ENCODE data around the gene CACNB2.

The CACNB2 gene

DNA sequence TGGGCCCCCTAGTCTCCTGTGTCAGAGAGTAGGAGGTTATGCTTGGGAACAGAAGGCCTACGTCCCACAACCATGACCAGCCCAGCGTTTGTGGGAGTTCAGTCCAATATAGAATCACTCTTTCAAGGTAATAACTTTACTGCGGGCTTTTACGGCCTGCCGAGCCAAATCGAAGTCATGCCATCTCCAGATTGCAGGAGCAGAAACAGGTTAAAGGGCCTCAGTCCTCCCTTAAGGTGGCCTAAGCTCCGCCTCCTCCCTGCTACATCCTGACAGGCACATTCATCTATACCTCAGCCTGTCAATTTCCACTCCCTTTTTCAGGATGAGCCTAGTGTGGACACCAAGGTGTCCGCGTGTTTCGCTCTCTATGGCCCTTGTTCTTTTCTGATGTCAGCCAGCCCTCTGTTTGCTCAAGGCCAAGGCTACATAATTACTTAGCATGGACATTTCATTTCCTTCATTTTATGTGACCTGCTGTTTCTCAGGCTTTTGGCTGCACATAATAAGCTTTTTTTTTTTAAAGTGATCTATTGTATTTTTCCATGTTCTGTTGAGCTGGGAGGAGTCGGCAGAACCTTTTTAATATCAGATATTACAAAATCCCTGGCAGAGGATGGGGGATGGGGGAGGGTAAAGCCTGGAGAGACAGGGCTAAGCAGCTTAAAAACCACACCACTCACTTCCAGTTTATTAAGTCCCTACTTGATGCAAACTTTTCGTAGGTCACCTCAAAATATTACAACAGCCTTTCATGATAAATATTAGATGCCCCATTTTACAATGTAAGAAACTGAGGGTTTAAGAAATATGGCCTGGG, 84.6 kb downstream of the CACNB2 start:
- no peak for DNase-seq (ENCODE audit: low read depth in 3 of 3, low spot score in 1 of 3)

DNA sequence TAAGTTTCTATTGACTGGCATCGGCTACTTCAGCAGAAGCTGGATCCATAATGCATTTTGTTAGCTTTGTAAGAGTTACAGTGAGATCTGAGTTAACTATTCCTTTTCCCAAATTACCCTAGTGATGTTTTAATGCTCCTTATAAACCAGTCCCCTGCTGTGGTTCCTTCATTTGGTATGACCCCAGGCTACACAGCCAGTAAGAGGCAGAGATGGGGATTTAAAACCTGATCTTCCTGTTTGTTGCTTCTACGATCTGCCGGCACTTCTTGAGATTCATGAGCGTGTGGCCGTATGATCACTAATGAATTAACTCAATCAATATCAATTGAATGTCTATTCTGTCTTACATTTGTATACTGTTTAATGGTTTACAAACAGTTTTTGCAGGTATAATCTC, 86.1 kb downstream of the CACNB2 start:
- no peak for DNase-seq (ENCODE audit: low read depth in 3 of 3, low spot score in 1 of 3)

DNA sequence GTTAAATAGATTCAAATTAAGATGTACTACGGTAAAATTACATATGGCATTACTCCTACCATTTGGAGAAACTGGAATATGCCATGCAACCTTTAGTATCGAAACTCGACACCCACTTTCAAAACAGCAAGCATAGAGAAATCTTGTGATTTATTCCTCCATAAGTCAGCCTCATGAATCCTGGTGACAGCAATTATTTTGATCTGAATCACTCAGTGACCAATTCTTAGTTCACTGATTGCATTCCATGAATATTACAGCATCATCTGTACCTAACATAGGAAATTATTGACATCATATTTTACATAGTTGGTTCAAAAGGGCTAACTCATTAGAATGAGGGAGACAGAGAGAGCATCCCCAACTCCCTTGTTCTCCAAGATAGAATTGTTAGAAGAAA, 89.6 kb downstream of the CACNB2 start:
- DNase-seq (ENCODE audit: low read depth in 3 of 3, low spot score in 1 of 3) = no peak

DNA sequence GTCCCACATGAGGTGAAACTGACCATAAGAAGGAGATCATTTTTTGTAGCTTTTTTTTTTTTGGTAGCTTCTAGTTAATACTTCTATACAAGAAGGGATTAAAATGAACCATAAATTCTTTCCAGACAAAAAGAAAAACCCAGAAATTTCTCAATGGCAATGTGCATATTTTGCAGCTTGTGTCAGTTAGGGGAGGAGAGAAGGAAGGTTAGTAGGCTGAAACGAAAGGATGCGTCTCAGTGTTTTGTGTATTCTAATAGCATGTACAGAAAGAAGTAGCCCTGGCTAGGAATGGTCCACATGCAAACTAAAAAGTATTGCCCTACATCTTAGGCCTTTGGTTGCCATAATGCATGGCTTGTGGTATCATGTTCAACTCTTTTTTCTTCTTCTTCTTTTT, 90.6 kb downstream of the CACNB2 start:
- no peak for DNase-seq (ENCODE audit: low read depth in 3 of 3, low spot score in 1 of 3)

DNA sequence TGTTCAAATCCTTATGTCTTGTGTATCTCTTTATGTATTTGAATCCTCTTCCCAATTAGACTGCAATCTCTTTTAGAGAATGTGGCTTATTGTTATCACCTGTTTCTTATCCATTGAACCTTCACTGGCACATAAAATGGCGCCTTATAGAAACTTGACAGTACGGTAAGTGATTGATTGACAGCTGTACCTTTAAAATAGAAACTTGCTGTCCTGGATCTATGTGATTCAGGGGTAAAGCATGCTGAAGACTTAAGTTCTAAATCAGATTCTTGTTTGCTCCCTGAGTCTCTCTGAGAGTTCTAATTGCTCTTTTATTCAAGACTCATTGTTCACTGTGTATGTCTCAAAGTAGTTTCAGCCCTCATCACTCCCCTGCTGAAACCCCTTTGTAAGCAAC, 91.3 kb downstream of the CACNB2 start:
- DNase-seq (ENCODE audit: low read depth in 3 of 3, low spot score in 1 of 3) = no peak

DNA sequence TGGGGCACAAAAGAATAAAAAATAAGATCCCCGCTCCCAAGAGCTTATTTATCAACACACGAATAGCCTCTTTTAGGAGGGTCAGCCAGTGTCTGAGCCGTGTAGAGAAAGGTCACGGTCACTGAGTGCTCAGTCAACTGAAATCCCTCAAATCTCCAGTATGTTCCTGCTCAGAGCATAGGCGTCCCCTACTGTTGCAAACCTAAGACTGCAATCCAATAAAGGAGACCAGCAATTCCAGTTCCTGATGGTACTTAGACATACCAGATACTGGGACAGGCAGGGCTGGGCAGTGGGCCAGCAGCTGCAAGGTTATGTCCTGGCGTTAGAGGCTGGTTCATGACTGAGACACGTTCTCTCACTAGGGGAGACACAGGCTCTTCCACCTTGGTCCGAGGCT, 93.6 kb downstream of the CACNB2 start:
- no peak for DNase-seq (ENCODE audit: low read depth in 3 of 3, low spot score in 1 of 3)

DNA sequence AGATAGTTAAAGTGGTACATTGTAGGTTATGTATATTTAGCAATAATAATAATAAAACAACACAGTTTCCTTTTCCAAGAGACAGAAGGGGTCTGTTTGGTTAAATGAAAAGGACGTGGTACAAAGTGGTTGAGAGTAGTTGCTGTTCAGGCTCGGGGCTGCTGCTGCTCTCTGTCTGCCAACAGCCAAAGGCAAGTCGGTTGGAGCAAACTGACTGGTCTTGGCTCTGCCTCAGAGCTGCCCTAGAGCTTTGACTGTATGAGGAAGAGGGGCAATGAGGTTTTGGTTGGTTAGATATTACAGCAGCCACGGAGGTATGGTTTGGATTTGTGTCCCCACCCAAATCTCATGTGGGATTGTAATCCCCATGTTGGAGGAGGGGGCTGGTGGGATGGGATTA, 95.3 kb downstream of the CACNB2 start:
- DNase-seq (ENCODE audit: low read depth in 3 of 3, low spot score in 1 of 3) = no peak

DNA sequence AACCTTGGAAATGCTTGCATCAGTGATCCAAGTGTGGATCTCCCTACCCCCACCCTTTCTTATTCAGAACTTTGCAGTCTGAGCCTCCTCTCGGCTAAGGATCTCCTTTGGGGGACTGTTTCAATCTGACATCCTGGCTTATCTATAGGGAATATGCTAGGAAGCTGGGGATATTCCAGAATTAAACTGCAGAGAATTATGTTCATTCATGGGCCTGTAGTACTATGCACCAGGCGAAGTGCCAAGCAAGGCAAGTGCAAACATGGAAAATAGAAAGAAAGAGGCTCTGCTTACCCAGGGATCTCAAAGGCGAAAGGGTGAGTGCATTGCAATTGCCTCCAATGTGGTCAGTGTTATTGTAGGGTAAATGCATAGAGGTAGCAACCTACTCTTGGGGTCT, 96.5 kb downstream of the CACNB2 start:
- DNase-seq (ENCODE audit: low read depth in 3 of 3, low spot score in 1 of 3) = no peak

DNA sequence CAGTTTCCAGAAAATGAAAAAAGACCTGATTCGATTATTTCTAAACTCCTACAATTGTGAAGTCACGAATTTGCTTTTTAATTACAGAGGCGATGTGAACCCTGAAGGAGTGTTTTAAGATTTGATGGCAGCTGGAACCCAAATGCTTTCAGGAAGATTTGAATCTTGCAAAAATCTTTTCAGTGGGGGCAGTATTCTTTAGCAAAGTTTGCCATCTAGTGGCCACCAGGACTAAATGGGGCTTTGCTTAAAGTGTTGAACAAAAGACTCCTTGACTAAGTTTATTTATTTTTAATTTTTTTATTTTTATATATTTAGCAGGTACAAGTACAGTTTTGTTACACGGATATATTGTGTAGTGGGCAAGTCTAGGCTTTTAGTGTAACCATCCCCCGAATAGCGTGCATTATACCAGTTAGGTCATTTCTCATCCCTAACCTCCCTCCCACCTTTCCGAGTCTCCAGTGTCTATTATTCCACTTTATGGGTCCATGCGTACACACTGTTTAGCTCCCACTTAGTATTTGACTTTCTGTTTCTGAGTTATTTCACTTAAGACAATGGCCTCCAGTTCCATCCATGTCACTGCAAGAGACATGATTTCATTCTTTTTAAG, 98.8 kb downstream of the CACNB2 start:
- DNase-seq (ENCODE audit: low read depth in 3 of 3, low spot score in 1 of 3) = no peak

DNA sequence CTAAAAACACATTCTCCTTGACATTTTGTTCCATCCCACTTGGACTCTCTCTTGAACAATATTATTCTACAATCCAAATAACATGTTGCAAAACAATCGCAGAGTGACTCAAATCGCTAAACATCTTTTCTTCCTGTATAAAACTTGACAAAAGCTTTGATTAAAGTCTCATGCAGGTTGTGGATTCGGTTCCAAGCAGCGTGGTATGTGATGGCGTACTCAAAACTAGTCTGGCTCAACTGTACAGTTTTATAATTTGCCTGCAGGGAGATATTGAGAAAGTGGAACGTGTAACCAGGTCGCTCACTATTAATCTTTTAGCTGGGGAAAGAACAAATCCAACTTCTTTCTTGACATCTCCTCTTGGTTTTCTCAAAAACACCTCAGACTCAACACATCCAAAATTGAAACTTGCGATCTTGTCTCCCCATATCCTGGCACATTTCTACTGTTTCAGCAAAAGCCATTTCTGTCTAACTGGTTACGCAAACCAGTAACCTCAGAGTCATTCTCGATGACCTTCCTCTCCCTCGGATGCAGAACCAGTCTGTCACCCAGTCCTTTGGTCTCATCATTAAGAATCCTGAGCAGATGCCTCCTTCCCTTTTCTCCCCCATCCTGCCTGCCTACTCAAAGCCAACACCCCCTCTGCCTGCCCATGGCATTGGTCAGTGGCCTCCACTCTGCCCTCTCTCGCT, 100.1 kb downstream of the CACNB2 start:
- no peak for DNase-seq (ENCODE audit: low read depth in 3 of 3, low spot score in 1 of 3)

DNA sequence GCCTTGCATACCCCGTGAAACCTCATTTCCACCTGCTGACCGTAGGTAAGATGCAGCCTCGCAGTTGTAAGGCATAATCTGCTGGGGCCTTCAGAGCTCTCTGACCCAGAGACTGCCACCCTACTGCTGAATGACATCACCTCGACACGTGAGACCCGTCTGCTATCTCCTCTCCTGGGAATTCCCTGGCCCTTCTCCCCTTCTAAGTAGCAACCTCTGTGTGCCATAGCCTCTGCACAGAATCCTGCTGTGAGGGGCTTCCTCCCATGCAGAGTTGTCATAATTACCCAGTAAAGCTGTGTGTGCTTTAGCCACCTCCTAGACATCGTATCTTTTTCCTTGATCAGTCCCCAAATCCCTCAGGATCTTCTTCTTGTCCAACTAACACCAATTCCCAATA, 106.7 kb downstream of the CACNB2 start:
- DNase-seq (ENCODE audit: low read depth in 3 of 3, low spot score in 1 of 3) = no peak

DNA sequence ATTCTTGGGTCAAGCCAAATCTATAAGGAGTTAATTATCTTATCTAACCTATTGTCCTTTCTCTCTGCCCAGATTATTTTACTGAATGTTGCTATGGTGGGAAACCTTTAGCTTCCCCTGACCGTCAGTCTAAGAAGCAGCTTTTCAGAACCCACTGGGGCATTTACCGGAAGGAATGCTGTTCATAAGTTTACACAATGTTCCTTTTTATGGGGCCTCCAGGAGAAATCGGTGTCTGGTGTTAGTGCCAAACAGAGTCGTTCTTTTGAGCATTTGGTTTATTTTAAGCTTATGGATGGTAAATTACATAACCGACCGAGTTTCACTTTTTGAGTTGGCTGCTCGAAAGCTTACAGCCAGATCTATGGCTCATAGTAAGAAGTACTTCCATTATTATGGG, 111.9 kb downstream of the CACNB2 start:
- no peak for DNase-seq (ENCODE audit: low read depth in 3 of 3, low spot score in 1 of 3)

DNA sequence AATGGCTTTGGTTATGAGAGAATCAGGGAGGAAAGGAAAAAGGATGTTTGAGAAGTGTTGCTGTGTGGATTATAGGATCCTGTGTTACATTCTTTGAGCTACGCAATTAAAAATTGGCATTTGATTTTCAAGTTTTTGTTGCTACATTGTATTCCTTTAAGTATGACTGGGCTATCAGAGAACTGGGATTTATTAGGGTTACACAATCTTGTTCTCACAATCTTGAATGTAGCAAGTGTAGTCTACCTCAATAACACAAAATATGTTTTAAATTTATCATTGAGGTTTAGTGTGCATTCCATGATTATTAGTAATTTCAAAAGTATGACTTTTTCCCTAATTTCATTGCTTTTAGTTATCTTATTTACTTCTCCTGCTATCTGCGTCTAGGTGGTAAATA, 113.9 kb downstream of the CACNB2 start:
- DNase-seq (ENCODE audit: low read depth in 3 of 3, low spot score in 1 of 3) = no peak

DNA sequence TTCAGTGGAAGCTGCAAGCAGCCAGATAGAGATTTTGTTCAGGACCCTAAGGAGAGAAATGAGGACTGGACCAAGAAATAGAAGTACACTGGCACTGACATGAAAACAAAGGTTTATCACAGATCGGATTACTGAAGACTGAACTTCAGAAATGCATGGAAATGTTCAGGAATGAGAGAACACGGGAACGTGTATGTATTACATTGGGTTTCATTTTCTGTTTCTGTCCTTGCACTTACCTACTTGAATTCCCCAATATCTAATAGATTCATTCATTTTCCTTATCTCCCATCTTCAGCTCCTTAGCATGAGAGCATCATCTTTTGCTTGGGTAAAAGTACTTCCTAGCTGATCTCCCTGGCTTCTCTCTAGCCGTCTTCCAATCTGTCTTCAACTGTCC, 114.5 kb downstream of the CACNB2 start:
- DNase-seq (ENCODE audit: low read depth in 3 of 3, low spot score in 1 of 3) = no peak

DNA sequence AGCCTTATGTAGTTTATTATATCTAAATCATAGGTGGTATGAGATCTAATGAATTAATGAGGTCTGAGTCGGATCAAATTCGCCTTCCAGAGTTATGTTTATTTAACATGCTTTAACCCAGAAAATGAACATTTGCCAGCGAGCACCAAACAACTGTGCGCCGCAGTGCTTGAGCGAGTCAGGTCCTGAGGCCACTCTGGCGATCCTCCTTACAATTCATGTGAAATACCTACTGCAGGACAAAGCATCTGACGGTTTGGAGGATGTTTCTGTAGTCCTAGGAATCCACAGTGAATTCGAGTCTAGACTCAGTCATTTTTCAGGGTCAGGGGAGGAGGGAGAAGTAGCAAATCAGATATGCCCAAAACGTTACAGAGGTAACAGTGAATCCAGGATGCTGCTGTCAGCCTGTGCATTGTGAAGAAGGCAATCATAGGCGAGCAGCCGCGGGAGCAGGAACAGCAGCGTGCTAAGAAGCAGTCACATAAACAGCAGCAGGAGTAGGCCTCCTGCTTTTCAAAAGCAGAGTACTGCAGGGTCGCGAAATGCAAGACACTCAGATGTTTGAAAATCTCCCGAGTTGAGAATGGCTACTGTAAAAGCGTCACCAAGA, 120.2 kb downstream of the CACNB2 start:
- DNase-seq (ENCODE audit: low read depth in 3 of 3, low spot score in 1 of 3) = no peak

DNA sequence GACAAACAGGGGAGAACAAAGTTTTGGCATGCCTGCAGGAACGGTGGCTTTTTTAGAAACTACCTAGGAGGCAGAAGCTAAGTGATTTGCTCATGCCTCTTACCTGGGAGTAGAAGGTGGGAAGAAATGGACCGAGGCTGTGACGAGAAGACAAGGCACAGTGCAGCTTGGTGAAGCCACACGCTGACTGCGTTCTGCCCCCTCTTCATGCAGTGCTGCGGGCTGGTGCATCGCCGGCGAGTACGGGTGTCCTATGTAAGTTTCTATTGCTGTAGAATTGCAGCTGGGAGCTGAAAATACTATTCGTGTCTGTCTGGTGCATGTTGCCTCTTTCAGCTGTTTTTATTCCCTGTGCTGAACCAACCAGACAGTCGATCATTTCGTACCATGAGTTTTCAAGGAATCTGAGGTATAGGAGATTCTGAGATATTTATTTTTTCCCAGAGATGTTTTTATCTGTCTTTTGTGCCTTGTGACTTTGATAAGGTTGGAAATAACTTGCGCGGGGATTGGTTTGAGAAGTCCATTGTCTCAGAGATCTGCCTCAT, 120.9 kb downstream of the CACNB2 start:
- no peak for DNase-seq (ENCODE audit: low read depth in 3 of 3, low spot score in 1 of 3)

DNA sequence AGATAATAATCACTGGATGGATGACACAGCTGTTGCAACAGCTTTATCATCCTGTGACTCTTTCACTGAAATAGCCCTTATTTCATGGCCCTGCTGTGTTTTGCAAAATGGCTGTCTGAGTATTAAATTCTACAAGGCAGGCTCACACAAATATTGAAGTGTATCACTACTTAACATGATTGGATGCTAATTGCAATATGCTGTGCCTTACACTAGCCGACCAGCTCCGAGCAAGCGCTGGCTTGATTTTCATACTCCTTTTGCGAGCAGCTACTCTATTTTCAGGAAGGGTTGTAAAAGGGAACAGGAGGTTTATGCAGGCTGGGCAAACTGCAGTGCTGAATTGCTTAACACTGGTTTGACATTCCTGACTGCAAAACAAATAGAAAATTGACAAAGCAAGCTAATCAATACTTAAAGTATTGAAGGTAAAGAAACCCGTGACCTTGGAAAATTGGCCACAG, 121.6 kb downstream of the CACNB2 start:
- DNase-seq (ENCODE audit: low read depth in 3 of 3, low spot score in 1 of 3) = no peak

DNA sequence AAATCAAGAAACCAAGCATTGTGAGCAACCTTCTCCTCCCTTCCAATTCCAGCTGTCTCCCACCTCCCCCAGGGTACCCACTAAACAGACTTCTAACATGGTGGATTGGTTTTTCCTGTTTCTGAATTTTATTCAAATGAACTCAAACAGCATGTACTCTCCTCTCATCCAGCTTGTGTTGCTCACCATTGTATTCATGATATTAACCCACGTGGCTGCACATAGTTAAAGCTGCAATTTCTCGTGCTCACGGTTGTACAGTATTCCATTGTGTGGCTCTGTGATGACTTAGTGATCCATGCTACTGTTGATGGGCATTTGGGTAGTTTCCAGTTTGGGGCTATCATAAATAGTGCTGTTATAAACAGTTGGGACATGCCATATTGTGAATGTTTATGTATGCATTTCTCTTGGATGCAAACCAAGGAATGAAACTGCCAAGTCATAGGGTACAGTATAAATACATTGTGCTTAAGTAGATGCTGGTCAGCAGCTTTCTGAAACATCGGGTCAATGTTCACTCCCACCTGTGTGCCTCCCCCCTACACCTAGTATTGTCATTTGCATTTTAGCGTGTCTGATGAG, 124.3 kb downstream of the CACNB2 start:
- no peak for DNase-seq (ENCODE audit: low read depth in 3 of 3, low spot score in 1 of 3)

DNA sequence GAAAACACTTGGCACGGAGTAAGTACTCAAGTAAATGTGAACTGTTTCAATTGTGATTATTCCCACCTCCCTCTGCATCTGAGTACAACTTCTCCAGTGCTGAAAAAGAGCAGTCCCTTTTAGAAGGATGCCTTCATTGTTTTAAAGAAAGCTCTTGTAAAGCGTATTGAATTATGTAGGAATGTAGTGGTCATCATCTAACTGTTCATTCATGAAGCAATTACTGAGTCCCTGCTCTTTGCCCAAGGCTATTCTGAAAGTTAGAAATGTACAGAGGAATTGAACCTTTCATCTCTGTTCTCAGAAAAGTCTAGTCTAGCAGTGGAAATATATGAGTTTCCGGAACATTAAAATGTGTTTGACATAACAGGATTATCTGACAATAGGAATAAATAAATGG, 127.8 kb downstream of the CACNB2 start:
- no peak for DNase-seq (ENCODE audit: low read depth in 3 of 3, low spot score in 1 of 3)

DNA sequence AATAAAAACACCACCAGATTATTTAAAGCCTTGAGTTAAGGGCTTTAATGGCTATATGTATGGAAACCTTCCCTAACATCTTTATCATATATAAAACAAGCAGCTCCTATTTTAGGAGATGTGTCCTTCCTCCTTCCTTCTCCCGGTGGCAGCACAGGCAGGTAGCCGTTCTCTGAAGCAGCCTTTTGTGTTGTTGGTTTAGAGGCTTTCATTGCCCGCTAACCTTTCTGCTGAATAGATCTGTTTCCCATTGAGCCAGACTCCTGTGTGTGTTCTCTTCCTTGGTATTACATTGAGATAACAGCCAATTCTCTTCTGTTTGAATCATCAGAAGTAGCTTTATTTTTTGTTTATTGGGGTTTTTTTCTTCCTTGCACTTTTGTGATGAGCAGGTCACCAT, 131.3 kb downstream of the CACNB2 start:
- DNase-seq (ENCODE audit: low read depth in 3 of 3, low spot score in 1 of 3) = no peak

DNA sequence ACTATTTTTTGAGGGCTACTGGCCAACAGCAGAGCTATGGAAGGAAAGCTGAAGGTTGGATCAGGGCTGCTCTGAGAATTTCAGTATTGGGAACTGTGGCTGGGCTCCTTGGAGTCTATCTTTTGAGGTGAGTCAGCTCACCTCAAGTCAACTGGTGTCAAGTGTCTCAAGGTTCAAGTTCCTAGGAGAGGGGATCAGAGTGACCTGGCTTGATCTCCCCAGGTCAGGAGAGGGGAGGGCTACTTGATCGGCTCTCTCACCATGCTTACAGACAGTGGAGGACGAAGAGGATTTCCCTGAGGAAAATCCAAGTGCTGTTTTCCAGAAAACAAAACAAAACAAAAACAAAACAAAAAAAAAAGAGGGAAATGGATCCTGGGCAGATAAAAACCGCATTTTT, 132.8 kb downstream of the CACNB2 start:
- DNase-seq (ENCODE audit: low read depth in 3 of 3, low spot score in 1 of 3) = no peak
